Esophagus squamous epithelium (tissue), 4 donors: ENCODE results near the gene CAMK2G.

Source experiments
- POLR2A ChIP-seq, 4 donors: fragments of 450-650 bp; IDR thresholded peaks; one replicate each; pipeline ENCODE4 v1.6.1; 2017; ENCODE audit warnings: antibody characterized with exemption in 4 of 4, mild to moderate bottlenecking in 4 of 4, moderate library complexity in 3 of 4
- TF ChIP-seq, protein P1 (sequence below), 6 experiments: fragments of 450-650 bp in 4 of 6; fragments of 200-600 bp in 2 of 6; sonication (generic) in 2 of 6; IDR thresholded peaks; one replicate each; pipeline ENCODE4 v1.5.1; 2016 to 2019; ENCODE audit warnings: antibody characterized with exemption in 6 of 6, mild to moderate bottlenecking in 4 of 6, moderate library complexity in 4 of 6

GRCh38 chr10:73786512-73786885 lies 87.9 kb downstream of the CAMK2G start:
- TF ChIP-seq, protein P1, sequence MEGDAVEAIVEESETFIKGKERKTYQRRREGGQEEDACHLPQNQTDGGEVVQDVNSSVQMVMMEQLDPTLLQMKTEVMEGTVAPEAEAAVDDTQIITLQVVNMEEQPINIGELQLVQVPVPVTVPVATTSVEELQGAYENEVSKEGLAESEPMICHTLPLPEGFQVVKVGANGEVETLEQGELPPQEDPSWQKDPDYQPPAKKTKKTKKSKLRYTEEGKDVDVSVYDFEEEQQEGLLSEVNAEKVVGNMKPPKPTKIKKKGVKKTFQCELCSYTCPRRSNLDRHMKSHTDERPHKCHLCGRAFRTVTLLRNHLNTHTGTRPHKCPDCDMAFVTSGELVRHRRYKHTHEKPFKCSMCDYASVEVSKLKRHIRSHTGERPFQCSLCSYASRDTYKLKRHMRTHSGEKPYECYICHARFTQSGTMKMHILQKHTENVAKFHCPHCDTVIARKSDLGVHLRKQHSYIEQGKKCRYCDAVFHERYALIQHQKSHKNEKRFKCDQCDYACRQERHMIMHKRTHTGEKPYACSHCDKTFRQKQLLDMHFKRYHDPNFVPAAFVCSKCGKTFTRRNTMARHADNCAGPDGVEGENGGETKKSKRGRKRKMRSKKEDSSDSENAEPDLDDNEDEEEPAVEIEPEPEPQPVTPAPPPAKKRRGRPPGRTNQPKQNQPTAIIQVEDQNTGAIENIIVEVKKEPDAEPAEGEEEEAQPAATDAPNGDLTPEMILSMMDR (IDR thresholded peaks at IDR 0.05): no peak
- no peak for TF ChIP-seq POLR2A (IDR thresholded peaks at IDR 0.05)
